ENCODE results near the gene RSL1D1. TPM values are rescaled to one million over a fixed set of nuclear protein-coding genes. Genes with fewer than 3 reads are reported as not detected.

RSL1D1 gene
- total RNA-seq, 1 donor from 2014 or later, result 224 TPM

DNA sequence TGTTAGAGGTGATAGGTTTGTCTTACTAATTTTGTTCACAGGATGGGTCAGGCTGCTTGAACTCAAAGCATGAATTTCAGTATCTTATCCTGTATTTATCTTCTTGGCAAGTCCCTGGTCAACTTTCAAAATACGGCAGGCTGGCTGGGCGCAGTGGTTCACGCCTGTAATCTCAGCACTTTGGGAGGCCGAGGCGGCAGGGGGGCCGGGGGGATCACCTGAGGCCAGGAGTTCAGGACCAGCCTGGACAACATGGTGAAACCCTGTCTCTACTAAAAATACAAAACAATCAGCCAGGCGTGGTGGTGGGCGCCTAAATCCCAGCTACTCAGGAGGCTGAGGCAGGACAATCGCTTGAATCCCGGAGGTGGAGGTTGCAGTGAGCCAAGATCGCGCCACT is 25.0 kb upstream of the RSL1D1 start:
- peaks cover 73% of the 10 kb centered on the region for H3K36me3 Mint-ChIP-seq (ENCODE audit: low read depth)
- no peak overlapping the region for H3K4me3 Mint-ChIP-seq
- H3K27me3 Mint-ChIP-seq, result no peaks in the 10 kb centered on the region
- TF ChIP-seq, protein P1, sequence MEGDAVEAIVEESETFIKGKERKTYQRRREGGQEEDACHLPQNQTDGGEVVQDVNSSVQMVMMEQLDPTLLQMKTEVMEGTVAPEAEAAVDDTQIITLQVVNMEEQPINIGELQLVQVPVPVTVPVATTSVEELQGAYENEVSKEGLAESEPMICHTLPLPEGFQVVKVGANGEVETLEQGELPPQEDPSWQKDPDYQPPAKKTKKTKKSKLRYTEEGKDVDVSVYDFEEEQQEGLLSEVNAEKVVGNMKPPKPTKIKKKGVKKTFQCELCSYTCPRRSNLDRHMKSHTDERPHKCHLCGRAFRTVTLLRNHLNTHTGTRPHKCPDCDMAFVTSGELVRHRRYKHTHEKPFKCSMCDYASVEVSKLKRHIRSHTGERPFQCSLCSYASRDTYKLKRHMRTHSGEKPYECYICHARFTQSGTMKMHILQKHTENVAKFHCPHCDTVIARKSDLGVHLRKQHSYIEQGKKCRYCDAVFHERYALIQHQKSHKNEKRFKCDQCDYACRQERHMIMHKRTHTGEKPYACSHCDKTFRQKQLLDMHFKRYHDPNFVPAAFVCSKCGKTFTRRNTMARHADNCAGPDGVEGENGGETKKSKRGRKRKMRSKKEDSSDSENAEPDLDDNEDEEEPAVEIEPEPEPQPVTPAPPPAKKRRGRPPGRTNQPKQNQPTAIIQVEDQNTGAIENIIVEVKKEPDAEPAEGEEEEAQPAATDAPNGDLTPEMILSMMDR (IDR thresholded peaks at IDR 0.05), result no peak
- H3K9me3 Mint-ChIP-seq, result no peaks in the 10 kb centered on the region
- H3K4me1 Mint-ChIP-seq, result no peaks in the 10 kb centered on the region
- ATAC-seq (ENCODE audit: low read depth) (no peak), DNase-seq (no peak)
- CTCF ChIA-PET, result no interaction called here
- POLR2A ChIA-PET, result no interaction called here
- intact Hi-C loops (cut with micrococcal nuclease), result no loop called here
- no peak overlapping the region for H3K27ac Mint-ChIP-seq

GRCh38 chr16:11875721-11876120 is 24.4 kb upstream of the RSL1D1 start:
- ATAC-seq (ENCODE audit: low read depth), result no peak
- Mint-ChIP-seq H3K4me3 (no peak overlapping the region), H3K9me3 (no peaks in the 10 kb centered on the region), H3K27ac (no peak overlapping the region), H3K36me3 (ENCODE audit: low read depth) (peaks cover 69% of the 10 kb centered on the region), H3K4me1 (no peaks in the 10 kb centered on the region), H3K27me3 (no peaks in the 10 kb centered on the region)
- TF ChIP-seq, protein P1 (IDR thresholded peaks at IDR 0.05), result no peak
- ChIA-PET CTCF (interaction anchor here (1.0 kb wide), 1 partner anchor 192 kb away, joined by 3 read pairs; no protein-coding TSS in a partner anchor), POLR2A (no interaction called here)
- intact Hi-C loops (cut with micrococcal nuclease), result no loop called here
- DNase-seq, result no peak

DNA sequence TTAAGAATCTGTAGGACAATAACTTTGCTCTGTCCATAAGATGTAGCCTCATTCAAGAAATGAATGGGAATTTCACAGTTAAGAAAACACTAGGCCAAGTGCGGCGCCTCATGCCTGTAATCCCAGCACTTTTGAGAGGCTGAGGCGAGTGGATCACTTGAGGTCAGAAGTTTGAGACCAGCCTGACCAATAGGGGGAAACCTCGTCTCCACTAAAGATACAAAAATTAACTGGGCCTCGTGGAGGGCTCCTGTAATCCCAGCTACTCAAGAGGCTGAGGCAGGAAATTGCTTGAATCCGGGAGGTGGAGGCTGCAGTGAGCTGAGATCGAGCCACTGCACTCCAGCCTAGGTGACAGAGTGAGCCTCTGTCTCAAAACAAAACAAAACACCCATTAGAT is 19.9 kb upstream of the RSL1D1 start:
- ChIA-PET CTCF (interaction anchor here (0.9 kb wide), 1 partner anchor 197 kb away, joined by 3 read pairs; no protein-coding TSS in a partner anchor), POLR2A (no interaction called here)
- Mint-ChIP-seq H3K4me1 (no peaks in the 10 kb centered on the region), H3K4me3 (no peak overlapping the region), H3K27ac (no peak overlapping the region), H3K27me3 (no peaks in the 10 kb centered on the region), H3K9me3 (no peaks in the 10 kb centered on the region), H3K36me3 (ENCODE audit: low read depth) (peaks cover 52% of the 10 kb centered on the region)
- TF ChIP-seq, protein P1 (IDR thresholded peaks at IDR 0.05), result no peak
- DNase-seq (no peak), ATAC-seq (ENCODE audit: low read depth) (no peak)
- intact Hi-C loops (cut with micrococcal nuclease), result loop anchor here (5.0 kb wide), 1 partner anchor 196 kb away; no protein-coding TSS in a partner anchor

GRCh38 chr16:11870399-11870798 is 19.1 kb upstream of the RSL1D1 start:
- ATAC-seq (ENCODE audit: low read depth) (no peak), DNase-seq (no peak)
- Mint-ChIP-seq H3K9me3 (no peaks in the 10 kb centered on the region), H3K27me3 (no peaks in the 10 kb centered on the region), H3K4me1 (peaks cover 7% of the 10 kb centered on the region), H3K4me3 (no peak overlapping the region), H3K27ac (no peak overlapping the region), H3K36me3 (ENCODE audit: low read depth) (peaks cover 44% of the 10 kb centered on the region)
- intact Hi-C loops (cut with micrococcal nuclease), result loop anchor here (5.0 kb wide), 1 partner anchor 197 kb away; no protein-coding TSS in a partner anchor
- TF ChIP-seq, protein P1 (IDR thresholded peaks at IDR 0.05), result no peak
- ChIA-PET POLR2A (no interaction called here), CTCF (no interaction called here)

- H3K4me1 Mint-ChIP-seq, result peaks cover 13% of the 10 kb centered on the region
- ATAC-seq (ENCODE audit: low read depth) (no peak), DNase-seq (no peak)
- H3K27me3 Mint-ChIP-seq, result no peaks in the 10 kb centered on the region
- no peak overlapping the region for H3K4me3 Mint-ChIP-seq
- no peak overlapping the region for H3K27ac Mint-ChIP-seq
- intact Hi-C loops (cut with micrococcal nuclease), result loop anchor here (5.0 kb wide), 1 partner anchor 198 kb away; no protein-coding TSS in a partner anchor
- no peaks in the 10 kb centered on the region for H3K9me3 Mint-ChIP-seq
- POLR2A ChIA-PET, result no interaction called here
- TF ChIP-seq, protein P1 (IDR thresholded peaks at IDR 0.05), result no peak
- peaks cover 36% of the 10 kb centered on the region for H3K36me3 Mint-ChIP-seq (ENCODE audit: low read depth)
- CTCF ChIA-PET, result no interaction called here
Observed at GRCh38 chr16:11869353-11870228, 18.2 kb upstream of the RSL1D1 start.
